Smooth muscle cell of the brain vasculature (primary cell): ENCODE data around the gene ANXA3.

ENCODE experiments used
- DNase-seq: peaks from one replicate; pipeline ENCODE4 v3.0.0-alpha.2; 2012; ENCODE audit warnings: low read depth, low spot score

Gene ANXA3

DNA sequence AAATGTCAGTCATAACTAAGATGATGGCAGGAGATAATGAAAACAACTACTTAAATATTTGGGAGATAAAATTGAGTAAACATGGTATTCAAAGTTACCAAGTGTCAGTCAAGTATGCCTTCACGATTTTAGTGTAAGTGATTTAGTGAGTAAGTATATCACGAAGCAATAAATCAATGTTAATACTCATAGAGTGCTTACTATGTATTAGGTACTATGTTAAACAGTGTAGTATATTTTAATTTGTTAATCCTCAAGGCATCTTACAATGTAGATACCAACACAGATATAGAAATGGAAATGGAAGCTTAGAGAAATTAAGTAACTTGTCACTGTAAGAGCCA, 59.6 kb downstream of the ANXA3 start:
- DNase-seq, result no peak

DNA sequence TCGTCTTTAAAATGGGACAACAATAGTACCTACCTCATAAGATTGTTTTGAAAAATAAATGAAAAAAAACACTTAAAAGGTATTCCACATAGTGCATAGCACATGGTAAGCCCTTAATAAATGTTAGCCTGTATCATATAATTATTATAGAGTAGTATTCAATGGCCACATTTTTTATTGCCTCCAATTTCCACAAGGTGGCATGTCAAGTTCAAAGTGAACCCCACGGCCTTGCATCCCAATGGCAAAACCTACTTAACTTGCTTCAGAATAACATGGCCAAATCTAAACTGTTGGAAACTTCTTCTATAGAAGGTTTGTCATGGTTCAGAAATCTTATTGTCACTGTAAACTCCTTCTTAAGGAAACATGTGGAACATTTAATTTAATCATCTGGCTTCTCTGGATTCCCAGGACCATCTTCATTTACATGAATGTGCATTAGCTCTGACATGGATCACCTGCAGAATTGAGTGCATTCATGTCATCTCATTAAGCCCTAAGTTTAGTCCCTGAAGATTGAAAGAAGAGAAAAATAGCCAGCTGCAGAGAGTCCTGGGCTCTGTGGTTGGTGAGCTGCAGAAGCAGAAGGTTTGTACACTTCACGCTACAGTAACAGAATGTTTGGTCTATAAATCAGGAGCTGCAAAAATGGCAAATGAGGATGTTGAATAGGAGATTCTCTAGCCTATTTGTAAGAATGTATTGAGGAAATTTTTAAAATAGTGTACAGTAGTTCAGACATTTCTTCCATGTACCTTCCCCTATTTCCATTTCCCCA, 61.0 kb downstream of the ANXA3 start:
- DNase-seq, result peak; percentile 15

DNA sequence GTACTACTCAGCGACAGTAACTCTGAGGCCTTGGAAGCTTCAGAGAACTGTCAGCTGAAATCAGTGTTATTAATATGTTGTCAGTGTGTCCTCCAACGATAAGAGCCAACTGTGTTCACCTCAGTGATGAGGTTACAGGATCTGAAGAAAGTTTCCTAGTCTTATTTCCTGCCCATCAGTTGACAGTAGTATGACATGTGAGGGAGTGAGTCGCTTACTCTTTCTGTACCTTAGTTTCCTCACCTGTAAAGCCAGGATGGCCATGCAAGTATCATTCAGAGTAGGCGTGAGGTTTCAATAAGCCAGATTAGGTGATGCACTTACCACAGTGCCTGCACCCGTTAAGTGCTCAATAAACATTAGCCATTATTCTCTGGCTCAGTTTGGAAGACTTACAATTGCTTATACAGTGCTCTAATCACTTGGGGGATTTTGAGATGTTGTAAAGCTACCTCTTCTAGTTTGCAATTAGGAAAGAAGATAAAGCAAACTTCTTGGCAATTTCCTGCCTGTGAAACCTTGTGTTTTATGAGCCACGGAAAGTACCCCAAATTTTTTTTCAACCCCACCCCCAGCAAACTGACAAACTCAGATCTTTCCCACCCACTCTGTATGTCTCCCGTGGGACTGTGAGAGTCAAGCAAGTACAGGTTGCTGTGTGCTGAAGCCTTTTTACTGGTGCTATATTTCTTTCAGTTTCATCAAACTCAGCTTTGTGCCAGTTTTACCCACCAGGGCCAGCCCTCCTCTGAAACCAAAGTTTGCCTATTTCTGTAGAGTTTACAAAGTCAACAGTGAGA, 62.2 kb downstream of the ANXA3 start:
- DNase-seq, result no peak

DNA sequence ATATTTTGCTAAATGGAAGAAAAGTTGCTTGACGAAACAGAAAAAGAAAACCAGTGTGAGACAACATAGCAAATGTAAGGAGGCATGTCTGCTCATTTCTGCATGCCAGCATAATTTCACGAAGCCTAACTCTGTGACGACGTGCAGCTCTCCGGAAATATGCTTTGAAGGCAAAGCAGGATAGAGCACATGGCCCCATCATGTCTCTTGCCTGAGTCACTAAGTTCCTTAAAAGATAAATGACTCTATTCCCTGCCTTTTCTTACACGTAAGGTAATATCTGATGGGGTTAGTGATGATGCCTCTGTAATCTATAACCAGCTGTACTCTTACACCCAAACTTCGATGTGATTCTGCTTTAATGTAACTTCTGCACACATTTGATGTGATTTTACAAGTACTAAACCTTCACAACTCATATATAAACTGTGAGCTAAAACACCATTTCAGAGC, 64.5 kb downstream of the ANXA3 start:
- DNase-seq, result no peak

DNA sequence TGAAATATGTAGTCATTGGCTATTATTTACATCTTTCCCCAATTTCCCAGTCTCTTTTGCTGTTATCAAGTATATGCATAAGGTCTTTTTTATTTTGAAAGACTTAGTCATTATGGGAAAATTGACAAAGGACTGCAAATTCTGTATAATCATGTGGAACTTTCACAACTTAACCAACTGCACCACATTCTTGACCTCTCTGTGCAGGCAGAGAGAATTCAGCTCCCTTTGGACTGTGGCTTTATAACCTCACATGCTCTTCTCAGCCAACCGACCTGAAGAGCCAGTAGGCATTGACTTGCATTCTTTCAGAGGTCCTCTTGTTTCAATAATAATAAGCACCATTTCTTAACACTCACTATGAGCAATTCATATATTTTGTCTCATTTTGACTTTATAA, 66.9 kb downstream of the ANXA3 start:
- DNase-seq, result no peak

DNA sequence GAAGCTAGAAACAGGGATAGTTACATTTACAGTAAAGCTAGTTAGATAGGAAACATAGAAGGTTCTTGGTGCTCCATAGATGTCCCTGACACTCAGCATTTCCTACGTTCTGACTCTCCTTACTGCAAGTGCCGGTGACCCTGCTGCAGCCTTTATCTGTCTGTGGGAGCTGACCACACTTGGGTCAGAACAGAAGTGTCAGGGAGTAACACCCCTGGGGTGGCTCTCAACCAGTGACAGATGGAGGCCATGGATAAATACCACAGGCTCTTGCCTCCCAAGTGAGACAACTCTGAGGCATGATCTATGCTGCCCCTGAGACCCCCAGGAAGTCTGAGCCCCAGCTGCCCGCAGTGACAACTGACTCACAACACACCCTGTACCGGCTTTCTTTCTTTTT, 69.8 kb downstream of the ANXA3 start:
- no peak for DNase-seq

DNA sequence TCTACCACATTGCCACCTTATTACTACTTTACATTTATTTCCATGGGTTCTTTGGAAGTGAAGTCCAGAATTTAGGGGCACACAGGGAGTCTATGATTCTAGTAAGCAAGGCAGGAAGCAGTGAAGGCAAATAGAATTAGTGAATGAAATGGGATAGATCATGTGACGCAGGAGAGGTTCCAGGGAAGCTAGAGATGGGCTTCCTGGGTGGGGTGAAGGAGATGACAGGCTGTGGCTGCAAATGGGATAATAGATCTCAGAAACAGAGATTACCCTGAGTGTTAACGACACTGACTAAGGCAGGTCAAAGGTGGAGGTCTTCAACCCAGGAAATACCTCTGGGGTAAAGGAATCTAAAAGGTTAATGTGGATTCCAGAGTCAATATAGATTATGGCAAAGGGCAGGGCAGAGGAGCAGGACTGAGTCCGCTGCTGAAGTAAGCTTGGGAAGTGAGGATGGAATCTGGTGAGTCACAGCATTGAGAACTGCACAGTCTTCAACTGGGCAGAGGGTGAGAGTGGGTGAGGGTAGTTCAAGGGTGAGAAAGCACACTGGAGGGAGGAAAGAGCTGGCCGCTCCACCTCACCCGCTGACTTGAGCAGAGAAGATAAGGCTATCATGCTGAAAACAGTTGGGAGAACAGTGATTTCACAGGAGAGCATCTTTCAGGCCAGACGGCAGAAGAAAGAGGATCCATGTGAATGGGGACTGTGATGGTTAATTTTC, 70.8 kb downstream of the ANXA3 start:
- DNase-seq, result no peak

DNA sequence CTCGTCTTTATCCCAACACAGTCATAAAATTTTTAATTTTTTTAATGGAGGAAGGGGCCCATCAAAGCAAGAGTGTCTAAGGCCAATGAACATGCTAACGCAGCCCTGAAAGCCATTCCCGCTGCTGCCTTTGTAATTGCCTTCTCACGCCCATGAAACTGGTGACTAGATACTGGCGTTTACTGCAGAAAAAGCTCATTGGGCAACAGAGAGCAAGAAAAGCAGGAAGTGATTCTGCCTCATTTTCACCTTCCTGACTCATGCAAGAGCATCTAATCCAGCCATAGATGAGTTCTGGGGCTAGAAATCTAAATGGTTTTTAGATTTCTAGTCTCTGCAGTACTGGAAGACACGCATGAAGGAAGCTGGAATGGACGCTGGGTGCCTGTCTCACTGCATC, 72.5 kb downstream of the ANXA3 start:
- no peak for DNase-seq

DNA sequence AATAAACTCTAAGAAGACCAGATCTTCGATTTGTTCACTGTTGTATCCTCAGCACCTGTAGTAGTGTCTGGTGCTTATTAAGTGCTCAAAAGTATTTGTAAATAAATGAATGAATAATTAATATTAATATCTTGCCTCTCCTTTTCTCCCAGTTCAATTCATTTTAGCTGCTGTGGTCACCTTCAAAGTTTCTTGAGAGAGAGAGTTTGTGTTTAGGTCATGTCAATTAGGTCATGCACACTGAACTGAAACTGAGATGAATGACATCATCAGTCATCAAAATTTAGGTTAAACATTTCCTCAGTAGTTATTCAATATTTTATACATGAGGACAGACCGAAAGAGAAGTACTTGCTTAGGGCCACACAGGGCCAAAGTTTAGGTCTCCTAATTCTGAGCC, 73.5 kb downstream of the ANXA3 start:
- DNase-seq, result no peak

DNA sequence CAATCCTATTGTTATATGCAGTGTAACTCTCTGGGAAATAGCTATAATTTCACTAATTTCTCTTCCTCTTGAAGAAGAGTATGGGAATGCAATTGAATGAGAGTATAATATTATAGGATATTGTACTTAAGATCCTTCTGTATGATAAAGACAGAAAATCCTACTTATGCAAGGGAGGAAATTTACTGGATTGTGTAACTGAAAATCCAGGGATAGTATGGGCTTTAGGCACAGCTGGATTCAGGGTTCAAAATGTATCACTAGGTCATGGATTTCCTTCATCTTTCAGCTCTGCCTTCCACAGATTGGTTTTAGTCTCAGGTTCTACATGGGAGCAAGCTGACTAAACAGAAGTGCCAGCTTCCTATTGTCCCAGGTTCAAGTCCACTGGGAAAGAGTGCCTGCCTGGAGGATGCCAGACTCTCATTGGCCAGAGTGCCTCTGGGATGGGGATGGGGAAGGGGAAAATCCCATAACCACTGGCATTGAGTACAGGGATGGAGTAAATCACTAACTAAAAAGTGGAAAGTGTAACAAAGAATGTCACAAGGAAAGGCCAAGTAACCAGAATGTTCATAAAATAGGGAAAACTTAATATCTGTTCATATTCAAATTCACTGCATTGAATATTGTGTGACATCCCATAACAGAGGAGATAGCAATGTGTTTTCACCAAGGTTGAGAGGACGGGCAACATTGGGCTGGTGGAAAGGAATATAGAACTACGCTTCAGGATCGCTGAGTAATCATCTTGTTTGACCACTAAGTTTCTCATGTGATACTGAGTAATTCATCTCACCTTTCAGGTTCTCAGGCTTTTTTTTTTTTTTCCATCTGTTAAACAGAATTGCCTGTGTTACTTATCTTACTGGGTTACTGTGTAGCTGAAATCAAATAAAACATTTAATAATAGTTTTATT, 75.7 kb downstream of the ANXA3 start:
- no peak for DNase-seq

DNA sequence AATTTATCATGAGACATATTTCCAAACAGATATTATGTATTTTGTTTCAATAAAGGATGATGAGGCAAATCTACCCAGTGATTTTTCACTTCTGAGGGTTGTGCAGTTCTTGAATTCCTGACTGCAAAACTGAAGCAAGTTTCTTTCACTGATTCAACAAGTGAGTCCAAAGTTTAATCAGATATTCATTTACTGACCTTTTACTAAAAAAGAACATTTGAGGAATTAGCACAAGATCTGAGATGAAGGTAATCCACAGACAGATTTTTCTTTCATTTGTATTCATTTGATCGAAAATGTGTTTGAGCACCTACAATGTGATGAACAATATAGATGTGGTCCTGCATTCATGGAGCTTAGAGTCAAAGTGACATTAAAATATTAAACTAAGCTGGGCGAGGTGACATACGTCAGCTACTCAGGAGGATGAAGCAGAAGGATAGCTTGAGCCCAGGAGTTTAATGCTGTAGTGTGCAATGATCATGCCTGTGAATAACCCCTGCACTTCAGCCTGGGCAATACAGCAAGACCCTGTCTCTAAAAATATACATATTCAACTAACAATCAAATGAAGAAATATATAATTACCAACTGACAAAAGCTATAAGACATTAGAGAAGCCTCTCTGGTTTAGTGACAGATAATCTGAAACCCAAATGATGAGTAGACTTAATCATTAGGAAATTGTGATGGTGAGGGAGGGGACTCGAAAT, 76.6 kb downstream of the ANXA3 start:
- no peak for DNase-seq

DNA sequence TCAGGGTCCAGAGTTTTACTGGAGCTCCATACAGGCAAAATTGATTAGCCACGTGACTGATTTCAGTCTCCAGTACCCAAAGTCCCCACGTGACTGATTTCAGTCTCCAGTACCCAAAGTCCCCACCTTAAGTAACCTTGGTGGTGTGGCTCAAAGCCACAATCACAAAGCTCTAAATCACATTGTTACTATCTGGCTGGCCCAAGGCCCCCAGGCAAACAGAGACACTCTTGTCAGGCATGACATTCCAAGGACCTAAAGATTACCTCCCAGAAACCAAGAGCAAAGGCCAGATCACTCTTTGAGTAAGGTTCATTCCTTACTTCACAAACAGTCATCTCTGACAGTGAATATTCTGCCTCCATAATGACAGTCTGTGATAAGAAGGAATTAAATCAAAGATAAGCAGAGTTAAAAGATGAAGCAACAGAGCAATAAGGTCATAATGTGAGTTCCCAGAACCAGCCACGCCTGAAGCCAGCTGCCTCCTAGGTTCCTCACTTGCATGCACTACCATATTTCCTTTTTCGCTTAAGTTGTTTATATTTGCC, 78.5 kb downstream of the ANXA3 start:
- no peak for DNase-seq

DNA sequence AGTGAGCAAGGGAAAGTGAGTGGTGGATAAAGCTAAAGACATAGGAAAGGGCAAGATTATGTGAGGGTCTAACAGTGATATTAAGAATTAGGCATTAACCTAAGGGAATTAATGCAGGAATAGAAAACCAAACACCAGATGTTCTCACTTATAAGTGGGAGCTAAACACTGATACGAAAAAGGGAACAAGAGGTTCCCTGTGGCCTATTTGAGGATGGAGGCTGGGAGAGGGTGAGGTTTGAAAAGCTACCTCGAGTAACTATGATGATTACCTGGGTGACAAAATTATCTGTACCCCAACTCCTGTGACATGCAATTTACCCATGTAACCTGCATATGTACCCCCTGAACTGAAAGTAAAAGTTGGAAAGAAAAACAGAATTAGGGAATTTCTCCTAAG, 79.0 kb downstream of the ANXA3 start:
- DNase-seq, result no peak

DNA sequence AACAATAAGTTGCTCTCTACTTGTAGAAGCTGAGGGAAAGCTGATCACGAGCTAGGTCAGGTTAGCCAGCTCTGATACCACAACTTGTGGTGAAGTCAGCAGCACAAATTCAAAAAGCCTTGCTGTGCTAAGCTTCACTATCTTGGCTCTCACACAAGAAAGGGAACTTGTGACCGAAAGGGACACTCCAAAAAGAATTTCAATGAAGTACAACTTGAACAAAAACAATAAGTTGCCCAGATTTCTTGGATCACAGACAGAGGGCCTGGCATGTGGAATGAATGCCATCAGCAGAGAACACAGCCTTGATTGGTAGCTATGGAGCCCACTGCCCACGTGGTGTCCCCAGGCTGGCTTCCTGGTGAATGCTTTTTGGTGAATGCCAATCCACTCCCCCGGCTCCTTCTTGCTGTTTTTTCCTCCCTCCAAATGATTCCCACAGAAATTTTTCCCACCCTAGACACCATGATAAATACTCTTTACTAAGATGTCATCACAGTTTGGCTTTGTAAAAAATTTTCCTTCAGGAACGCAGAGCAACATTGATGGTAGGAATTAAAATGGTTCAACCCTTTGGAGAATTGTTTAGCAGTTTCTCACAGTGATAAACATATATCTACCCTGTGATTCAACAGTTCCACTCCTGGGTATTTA, 82.6 kb downstream of the ANXA3 start:
- DNase-seq, result no peak

DNA sequence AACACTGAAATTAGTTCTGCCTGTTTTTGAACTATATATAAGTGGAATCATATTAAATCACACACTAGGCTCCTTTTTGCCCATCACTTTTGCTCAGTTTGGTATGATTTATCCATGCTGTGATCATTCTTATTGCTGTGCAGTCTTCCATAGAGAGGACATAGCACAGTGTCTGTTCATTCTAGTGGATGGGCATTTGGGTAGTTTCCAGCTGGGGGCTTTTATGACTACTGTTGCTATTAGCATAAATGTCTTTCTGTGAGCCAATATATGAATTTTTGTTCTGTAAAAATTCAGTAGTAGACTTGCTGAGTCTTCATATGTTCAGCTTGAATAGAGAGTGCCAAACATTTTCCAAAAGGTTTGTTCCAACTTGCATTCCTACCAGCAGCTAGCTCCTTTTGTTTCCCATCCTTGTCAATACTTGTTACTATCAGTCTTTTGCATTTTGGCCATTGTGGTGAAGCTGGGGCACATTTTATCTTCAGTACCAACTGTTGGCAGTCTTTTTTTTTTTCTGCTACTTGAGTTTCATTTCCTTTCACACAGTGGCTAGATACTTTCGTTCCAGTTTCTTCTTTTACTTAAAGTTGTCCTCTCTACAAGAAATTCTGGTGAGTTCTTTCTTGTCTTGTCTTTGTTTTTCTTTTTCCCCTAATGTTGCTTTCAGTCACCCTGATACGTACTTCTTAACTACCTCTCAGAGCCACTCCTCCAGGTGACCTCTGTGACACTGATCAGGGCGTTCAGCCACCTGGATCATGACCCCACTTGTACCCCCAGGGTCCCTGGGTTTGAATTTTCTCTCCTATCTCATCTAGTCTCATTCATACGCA, 87.0 kb downstream of the ANXA3 start:
- no peak for DNase-seq

DNA sequence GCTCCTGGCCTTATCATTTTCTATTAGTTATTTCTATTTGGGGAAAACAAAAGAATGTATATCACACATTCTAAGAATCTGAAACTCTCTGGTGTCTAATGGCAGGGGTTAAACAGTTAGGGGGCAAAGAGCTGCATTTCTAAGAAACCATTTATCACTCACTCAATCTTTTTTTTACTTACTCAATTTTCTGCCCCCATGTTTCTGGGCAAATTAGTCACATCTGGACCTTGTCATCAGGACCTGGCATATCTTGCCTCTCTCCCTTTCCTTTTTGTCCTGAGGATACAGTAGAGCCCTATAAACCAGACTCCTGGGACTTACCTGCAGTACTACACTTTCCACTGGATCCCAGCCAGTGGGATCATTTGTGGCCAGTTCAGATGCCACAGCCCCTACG, 89.1 kb downstream of the ANXA3 start:
- DNase-seq, result no peak

DNA sequence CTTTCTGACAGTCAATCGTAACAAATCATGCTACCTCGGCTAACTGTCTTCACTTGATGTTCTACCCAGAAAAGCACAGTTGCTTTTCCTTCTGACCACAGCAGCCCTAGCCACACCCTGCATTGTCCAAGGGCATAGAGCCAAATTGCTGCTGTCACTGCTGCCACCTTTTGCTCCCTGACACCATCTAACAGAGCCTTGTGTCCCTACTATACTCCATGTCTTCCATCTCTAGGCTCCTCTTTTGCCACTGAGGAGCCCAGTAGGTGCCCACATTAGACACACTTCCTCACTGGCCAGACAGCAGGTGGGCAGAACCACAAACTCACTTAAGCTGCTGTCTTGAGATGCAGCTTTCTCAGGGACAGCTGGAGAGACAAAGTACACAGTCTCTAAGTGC, 91.4 kb downstream of the ANXA3 start:
- DNase-seq, result no peak

DNA sequence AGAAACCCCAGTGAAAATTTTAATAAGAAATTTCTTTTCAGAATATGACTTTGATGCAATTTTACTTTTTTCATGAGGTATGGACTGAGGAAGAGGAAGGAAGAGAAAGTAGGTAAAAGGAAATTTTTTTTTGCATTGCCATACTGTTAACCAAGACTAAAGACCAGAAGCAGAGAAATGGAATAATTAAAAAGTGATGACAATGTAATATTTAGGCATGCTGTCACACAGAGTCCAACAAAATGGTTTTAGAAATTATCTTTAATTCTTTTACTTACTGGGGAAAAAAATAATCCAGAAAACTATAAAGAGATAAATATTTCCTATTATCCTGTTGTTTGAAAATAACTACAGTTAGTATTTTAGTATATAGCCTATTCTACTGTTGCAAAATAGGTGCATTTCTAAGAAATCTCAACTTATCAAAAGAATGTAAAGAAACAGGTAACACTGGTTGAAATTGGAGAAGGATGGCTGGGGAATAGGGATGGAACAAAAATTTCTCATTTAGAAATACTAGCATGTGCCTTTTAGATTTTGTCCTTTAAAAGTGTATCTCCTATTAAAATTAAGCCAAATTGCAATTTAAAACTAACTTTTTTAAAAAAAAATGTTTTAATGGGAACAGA, 92.6 kb downstream of the ANXA3 start:
- no peak for DNase-seq
